NCI-H446 treated with DMSO at 0.1 percent for 48 hours (cell line): ENCODE data around the gene SHC1.

ENCODE experiments used
- DNase-seq: peaks from one replicate; lab custom pipeline; 2025; lab: John Stamatoyannopoulos, UW

Gene SHC1

GRCh38 chr1:154937085-154937987 lies 33.2 kb downstream of the SHC1 start:
- peak; percentile 92 for DNase-seq

GRCh38 chr1:154936555-154937084 lies 33.9 kb downstream of the SHC1 start, which contains the start of gene PMVK:
Gene PMVK, minus strand, starts transcription at chr1:154936719. Its CDS starts 34 bp downstream, at chr1:154936685.
- DNase-seq = peak; percentile 92

- DNase-seq = no peak
These were observed 34.6 kb downstream of the SHC1 start for GRCh38 chr1:154935749-154936554.

- DNase-seq = no peak
These were observed 36.1 kb downstream of the SHC1 start for GRCh38 chr1:154934358-154934948.

- DNase-seq = no peak
These were observed 38.5 kb downstream of the SHC1 start for GRCh38 chr1:154931940-154932487.

- DNase-seq = no peak
These were observed 44.3 kb downstream of the SHC1 start for GRCh38 chr1:154926201-154926600.

- no peak for DNase-seq
These were observed 45.0 kb downstream of the SHC1 start for GRCh38 chr1:154925335-154926170.

- DNase-seq = no peak
These were observed 46.9 kb downstream of the SHC1 start for GRCh38 chr1:154923695-154924094.

- no peak for DNase-seq
These were observed 57.3 kb downstream of the SHC1 start for GRCh38 chr1:154913273-154913672.

GRCh38 chr1:154912755-154913154 lies 57.8 kb downstream of the SHC1 start:
- DNase-seq = no peak
